ENCODE measurements around the gene PADI6.
A peak's percentile ranks its signal among the peaks of the same experiment; 100 is the strongest.

The PADI6 gene

DNA sequence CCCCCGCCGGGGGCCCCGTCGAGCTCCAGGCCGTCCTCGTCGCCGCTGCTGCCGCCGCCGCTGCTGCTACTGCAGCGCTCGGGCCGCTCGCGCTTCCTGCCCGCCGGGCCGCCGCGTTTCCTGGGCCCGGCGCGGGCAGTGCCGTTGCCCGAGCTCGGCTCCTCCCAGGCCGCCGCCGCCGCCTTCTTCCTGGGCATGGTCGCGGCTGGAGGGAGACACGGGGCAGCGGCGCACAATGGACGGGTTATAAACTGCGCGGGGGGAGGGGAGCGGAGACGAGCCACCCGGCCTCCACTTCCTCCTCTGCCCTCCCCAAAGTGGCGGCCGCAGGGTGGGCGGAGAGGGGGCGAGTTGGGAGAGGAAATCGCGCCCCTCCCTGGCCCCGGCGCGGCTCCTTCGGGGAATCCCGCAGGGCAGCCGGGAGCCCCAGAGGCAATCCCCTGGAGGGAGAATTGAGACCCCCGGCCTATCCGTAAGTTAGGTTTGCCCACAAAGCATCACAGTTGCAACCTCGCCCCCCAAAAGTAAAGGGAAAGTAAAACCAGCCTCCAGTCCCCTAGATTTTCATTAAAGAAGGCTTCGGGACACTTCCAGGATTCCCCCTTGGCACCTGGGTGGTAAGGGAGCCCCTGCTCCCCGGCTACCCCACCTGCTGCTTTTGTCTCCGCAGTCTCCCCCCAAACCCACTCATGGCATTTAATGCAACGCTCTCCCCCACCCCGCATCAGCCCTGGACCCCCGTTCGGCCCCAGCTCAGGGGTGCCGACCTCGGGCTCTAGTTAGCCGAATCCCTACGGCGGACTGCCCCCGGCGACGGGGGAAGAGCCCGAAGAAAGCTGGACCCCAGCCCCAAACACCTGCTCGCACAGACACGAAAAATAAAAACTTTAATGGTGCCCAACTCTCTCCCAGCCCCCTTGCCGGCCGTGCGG lies 66.6 kb downstream of the PADI6 start:
- DNase-seq (ENCODE audit: low read depth): no peak
- TF ChIP-seq, protein P1, sequence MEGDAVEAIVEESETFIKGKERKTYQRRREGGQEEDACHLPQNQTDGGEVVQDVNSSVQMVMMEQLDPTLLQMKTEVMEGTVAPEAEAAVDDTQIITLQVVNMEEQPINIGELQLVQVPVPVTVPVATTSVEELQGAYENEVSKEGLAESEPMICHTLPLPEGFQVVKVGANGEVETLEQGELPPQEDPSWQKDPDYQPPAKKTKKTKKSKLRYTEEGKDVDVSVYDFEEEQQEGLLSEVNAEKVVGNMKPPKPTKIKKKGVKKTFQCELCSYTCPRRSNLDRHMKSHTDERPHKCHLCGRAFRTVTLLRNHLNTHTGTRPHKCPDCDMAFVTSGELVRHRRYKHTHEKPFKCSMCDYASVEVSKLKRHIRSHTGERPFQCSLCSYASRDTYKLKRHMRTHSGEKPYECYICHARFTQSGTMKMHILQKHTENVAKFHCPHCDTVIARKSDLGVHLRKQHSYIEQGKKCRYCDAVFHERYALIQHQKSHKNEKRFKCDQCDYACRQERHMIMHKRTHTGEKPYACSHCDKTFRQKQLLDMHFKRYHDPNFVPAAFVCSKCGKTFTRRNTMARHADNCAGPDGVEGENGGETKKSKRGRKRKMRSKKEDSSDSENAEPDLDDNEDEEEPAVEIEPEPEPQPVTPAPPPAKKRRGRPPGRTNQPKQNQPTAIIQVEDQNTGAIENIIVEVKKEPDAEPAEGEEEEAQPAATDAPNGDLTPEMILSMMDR (IDR thresholded peaks at IDR 0.05; ENCODE audit: control insufficient read depth, insufficient read depth, low read depth, low read length, missing control alignments): no peak
- H3K4me3 ChIP-seq (ENCODE audit: control insufficient read depth, low read depth, low read length): peak overlapping the region; percentile 99

DNA sequence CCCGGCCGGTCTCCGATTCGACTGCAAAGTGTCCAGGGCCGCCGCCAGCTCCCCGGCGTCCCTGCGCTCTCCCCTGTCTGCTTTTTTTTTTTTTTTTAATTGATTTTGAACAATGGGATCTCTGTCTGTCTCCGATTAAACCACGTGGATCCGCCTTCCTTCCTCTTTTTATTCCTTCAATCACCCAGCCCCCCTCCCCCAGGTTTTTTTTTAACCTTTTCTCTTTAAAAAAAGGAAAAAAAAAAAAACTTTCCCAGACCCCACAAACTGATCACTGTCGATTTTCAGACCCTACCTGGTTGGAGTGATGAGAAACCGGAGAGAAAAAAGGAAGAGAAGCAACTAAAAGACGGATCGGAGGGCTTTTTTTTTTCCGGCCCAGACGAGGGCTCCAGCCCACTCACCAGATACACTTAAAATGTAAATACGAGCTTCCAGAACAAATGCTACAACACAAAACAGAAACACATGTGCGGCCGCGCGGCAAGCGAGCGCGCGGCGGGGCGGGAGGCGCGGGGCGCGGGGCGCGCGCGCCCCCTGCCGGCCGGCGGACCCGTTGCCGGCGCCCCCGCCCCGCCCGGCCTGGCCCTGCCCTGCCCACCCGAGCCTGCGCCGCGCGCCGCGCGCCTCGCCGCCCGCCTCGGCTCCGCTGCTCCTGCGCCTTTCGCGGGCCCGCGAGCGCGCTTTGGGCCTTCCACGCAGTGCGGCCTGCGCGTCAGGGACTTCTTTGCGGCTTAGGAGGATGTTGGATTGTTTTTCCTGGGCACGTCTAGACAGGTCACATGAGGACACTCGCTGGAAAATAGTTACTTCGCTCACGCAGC lies 67.5 kb downstream of the PADI6 start, which contains the start of gene RCC2:
Gene RCC2, minus strand, starts transcription at position 428 of the 824 bp plus-strand sequence. CDS start 1,163 bp downstream, outside the sequence.
- H3K4me3 ChIP-seq (ENCODE audit: control insufficient read depth, low read depth, low read length): peak within 1 kb of the TSS; percentile 99
- peak; percentile 40 for DNase-seq (ENCODE audit: low read depth)
- TF ChIP-seq, protein P1 (IDR thresholded peaks at IDR 0.05; ENCODE audit: control insufficient read depth, insufficient read depth, low read depth, low read length, missing control alignments): no peak

DNA sequence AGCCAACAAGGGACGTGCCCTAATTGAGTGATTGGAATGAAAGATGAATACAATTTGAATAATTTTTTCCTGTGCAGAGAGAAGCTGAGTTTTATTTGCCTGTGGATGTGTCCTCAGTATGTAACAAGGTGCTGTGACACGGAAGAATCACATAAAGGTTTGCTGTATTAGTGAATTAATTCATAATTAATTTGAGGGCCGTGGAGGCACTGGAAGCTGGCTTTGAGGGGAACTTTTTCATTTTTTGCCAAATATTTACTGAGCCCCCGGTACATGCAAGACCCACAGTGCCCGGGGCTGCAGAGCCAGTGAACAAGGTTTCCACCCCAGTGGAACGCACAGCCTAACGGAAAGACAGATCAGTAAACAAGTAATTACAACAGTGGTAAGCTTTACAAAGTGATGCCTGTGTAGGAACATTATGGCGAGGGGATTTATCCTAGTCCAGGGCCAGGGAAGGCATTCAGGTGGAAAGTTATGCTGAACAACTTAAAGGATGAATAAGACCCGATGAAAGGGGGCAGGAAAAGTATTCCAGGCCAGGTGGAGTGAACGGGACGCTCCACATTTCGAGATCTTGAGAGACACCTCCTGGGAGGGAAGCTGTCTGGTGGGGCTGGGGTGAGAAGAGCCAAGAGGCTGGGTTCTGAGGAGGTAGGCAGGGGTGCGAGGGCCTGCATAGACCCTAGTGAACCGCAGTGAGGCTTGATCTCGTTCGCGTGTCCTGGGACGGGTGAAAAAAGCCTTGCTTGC lies 68.3 kb downstream of the PADI6 start:
- TF ChIP-seq, protein P1 (IDR thresholded peaks at IDR 0.05; ENCODE audit: control insufficient read depth, insufficient read depth, low read depth, low read length, missing control alignments): no peak
- peak overlapping the region; percentile 37 for H3K4me3 ChIP-seq (ENCODE audit: control insufficient read depth, low read depth, low read length)
- DNase-seq (ENCODE audit: low read depth): no peak

DNA sequence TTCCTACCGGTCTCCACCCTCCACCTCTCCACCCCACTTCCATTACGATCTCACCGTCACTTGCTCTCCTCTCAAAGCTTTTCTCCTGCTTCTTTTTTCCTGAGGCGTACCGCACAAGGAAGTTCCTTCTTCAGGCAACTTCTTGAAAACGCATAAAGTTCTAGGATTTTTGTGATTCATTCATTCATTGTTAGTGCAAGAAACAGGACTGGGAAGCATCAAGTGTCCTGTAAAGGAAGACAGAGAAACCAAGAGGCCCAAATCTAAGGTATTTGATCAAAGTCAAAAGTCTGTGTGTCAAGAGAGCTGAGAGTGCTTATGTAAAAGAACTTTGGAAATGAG lies 68.8 kb downstream of the PADI6 start:
- TF ChIP-seq, protein P1 (IDR thresholded peaks at IDR 0.05; ENCODE audit: control insufficient read depth, insufficient read depth, low read depth, low read length, missing control alignments): no peak
- H3K4me3 ChIP-seq (ENCODE audit: control insufficient read depth, low read depth, low read length): no peak overlapping the region; the same call in 1 of the 2 replicates
- DNase-seq (ENCODE audit: low read depth): no peak

DNA sequence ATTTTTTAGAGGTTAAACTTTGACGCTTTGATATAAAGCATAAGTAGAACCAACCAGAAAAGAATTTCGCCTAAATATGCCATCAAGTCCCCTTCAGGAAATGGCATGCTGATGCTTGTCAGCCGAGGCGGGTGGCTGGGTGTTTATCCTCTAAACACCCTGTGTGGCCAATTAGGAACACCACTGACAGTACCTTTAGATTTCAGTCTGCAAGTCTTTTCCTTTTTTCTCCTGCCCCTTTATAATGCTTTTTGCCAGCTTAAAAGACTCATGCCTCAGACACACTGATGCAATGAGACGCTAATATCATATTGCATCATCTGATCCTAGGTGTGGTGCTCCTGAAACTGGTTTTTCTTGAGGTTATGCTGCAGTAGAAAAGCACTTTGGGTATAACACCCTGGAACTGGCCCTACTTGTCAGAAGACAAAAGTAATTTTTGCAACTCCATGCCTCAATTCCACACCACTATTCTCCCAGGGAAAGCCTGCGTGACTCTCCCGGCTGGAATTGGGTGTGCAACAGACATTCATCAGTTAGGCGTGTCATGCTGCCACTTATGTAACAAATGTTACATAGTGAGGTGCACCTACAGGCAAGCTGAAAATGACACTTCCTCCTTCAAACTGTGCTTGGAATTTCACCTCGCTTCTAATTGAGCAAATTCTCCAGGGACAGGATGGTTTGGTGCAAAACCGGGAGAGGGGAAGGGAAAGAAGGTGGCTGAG lies 69.4 kb downstream of the PADI6 start:
- no peak overlapping the region for H3K4me3 ChIP-seq (ENCODE audit: control insufficient read depth, low read depth, low read length)
- peak; percentile 47 for DNase-seq (ENCODE audit: low read depth)
- TF ChIP-seq, protein P1 (IDR thresholded peaks at IDR 0.05; ENCODE audit: control insufficient read depth, insufficient read depth, low read depth, low read length, missing control alignments): no peak
